Neural progenitor cell (in vitro differentiated cells): ENCODE results near the gene CPEB1.
"Not testable (repeated sequence)": the region's sequence is repeated elsewhere in the genome, so short reads cannot be mapped to it uniquely, and the experiment has no call there.

Experiments
- CTCF ChIP-seq: fragments of 200-600 bp; sonication (generic); IDR thresholded peaks from 2 replicates; pipeline ENCODE4 v1.5.1; 2017; ENCODE audit warnings: antibody characterized with exemption, mild to moderate bottlenecking
- EZH2 ChIP-seq: fragments of 200-600 bp; sonication (generic); IDR thresholded peaks from 2 replicates; pipeline ENCODE4 v1.6.1; 2017; ENCODE audit warnings: antibody characterized with exemption, mild to moderate bottlenecking, moderate library complexity

GRCh38 chr15:82513587-82513986 is 133.6 kb downstream of the CPEB1 start:
- not testable (repeated sequence) for TF ChIP-seq CTCF, EZH2
